ENCODE results near the gene RANBP17.

- TF ChIP-seq, protein P1, sequence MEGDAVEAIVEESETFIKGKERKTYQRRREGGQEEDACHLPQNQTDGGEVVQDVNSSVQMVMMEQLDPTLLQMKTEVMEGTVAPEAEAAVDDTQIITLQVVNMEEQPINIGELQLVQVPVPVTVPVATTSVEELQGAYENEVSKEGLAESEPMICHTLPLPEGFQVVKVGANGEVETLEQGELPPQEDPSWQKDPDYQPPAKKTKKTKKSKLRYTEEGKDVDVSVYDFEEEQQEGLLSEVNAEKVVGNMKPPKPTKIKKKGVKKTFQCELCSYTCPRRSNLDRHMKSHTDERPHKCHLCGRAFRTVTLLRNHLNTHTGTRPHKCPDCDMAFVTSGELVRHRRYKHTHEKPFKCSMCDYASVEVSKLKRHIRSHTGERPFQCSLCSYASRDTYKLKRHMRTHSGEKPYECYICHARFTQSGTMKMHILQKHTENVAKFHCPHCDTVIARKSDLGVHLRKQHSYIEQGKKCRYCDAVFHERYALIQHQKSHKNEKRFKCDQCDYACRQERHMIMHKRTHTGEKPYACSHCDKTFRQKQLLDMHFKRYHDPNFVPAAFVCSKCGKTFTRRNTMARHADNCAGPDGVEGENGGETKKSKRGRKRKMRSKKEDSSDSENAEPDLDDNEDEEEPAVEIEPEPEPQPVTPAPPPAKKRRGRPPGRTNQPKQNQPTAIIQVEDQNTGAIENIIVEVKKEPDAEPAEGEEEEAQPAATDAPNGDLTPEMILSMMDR (IDR thresholded peaks at IDR 0.05), result no peak
- TF ChIP-seq POLR2AphosphoS5 (IDR thresholded peaks at IDR 0.05) (no peak), POLR2A (IDR thresholded peaks at IDR 0.05) (no peak)
These were observed 25.6 kb upstream of the RANBP17 start for GRCh38 chr5:170836226-170836625.
